Body of pancreas (tissue), 4 donors: ENCODE results near the gene CRYAA.
"Not testable (repeated sequence)": the region's sequence is repeated elsewhere in the genome, so short reads cannot be mapped to it uniquely, and the experiment has no call there.

Experiments
- POLR2A ChIP-seq, 3 donors: fragments of 450-650 bp; IDR thresholded peaks; one replicate each; pipeline ENCODE4 v1.6.1; 2016; ENCODE audit warnings: antibody characterized with exemption in 3 of 3, mild to moderate bottlenecking in 2 of 3
- TF ChIP-seq, protein P1 (sequence below), 7 experiments: fragments of 450-650 bp in 4 of 7; fragments of 200-600 bp in 3 of 7; sonication (generic) in 3 of 7; IDR thresholded peaks; one replicate each; pipeline ENCODE4 v1.5.1; 2016 to 2019; ENCODE audit warnings: antibody characterized with exemption in 7 of 7

DNA sequence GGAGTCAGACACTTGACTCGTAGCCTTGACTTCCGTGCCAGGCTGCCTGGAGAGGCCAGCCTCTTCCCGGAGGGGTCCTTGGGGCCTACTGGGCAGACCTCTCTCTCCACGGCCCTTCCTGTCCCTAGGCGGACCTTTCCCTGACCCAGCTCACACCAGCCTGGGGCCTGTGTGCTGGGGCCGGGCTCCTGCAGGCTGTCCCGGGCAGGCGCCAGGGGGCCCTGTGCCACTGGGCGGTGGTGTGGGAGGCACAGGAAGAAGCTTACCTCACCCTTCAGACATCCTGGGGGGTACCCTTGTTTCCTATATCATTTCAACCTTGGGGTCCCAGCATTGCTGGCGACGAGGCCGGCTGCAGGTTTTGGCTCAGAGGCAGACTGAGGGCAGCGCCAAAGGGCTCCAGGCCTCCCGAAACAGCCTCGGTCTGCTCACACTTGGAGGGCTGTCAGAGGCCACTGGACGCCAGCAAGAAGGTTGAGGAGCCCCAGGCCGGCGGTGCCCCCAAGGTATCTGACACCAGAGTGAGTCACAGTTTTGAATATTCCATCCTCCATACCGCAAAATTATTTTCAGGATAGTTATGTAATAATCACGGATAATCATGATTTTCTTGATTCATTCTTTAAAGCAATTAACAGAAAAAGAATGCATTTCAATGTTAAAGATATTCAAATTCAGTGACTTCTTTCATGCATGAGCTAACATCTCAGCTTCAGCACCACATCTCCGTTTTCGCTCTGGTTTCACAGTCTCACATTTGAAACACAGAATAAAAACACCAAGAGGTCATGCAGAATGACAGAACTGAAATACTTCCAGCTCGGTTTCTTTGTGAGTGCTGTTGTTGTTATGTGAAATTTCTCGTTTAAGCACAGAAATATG lies 6.7 kb upstream of the CRYAA start:
- TF ChIP-seq POLR2A (IDR thresholded peaks at IDR 0.05): not testable (repeated sequence)
- TF ChIP-seq, protein P1, sequence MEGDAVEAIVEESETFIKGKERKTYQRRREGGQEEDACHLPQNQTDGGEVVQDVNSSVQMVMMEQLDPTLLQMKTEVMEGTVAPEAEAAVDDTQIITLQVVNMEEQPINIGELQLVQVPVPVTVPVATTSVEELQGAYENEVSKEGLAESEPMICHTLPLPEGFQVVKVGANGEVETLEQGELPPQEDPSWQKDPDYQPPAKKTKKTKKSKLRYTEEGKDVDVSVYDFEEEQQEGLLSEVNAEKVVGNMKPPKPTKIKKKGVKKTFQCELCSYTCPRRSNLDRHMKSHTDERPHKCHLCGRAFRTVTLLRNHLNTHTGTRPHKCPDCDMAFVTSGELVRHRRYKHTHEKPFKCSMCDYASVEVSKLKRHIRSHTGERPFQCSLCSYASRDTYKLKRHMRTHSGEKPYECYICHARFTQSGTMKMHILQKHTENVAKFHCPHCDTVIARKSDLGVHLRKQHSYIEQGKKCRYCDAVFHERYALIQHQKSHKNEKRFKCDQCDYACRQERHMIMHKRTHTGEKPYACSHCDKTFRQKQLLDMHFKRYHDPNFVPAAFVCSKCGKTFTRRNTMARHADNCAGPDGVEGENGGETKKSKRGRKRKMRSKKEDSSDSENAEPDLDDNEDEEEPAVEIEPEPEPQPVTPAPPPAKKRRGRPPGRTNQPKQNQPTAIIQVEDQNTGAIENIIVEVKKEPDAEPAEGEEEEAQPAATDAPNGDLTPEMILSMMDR (IDR thresholded peaks at IDR 0.05): not testable (repeated sequence)
